Embryonic facial prominence (tissue), 1 donor: ENCODE measurements around the gene GADD45GIP1.
A peak's percentile ranks its signal among the peaks of the same experiment; 100 is the strongest.
"Not testable (repeated sequence)": the region's sequence is repeated elsewhere in the genome, so short reads cannot be mapped to it uniquely, and the experiment has no call there.

ENCODE experiments used
- DNase-seq: peaks from one replicate; pipeline ENCODE4 v3.0.0-alpha.2; 2016; ENCODE audit errors: extremely low spot score

The GADD45GIP1 gene

GRCh38 chr19:12957389-12957952 lies 448 bp upstream of the GADD45GIP1 start:
- DNase-seq, result not testable (repeated sequence)

GRCh38 chr19:12955996-12956395 lies 1.0 kb downstream of the GADD45GIP1 start:
- DNase-seq, result no peak

- DNase-seq, result not testable (repeated sequence)
Measured at GRCh38 chr19:12955575-12955974, 1.4 kb downstream of the GADD45GIP1 start.

GRCh38 chr19:12954612-12954962 lies 2.4 kb downstream of the GADD45GIP1 start:
- no peak for DNase-seq

- DNase-seq, result no peak
Measured at GRCh38 chr19:12953799-12954611, 3.0 kb downstream of the GADD45GIP1 start.

GRCh38 chr19:12953138-12953798 lies 3.8 kb downstream of the GADD45GIP1 start:
- no peak for DNase-seq

GRCh38 chr19:12952488-12953137 lies 4.4 kb downstream of the GADD45GIP1 start:
- no peak for DNase-seq

- not testable (repeated sequence) for DNase-seq
Measured at GRCh38 chr19:12952050-12952449, 5.0 kb downstream of the GADD45GIP1 start.

GRCh38 chr19:12949363-12950283 lies 7.4 kb downstream of the GADD45GIP1 start:
- DNase-seq, result no peak

GRCh38 chr19:12948612-12949362 lies 8.2 kb downstream of the GADD45GIP1 start:
- no peak for DNase-seq

- DNase-seq, result no peak
Measured at GRCh38 chr19:12947702-12948611, 9.1 kb downstream of the GADD45GIP1 start.

- DNase-seq, result no peak
Measured at GRCh38 chr19:12946731-12947496, 10.1 kb downstream of the GADD45GIP1 start.

GRCh38 chr19:12946092-12946721 lies 10.8 kb downstream of the GADD45GIP1 start:
- no peak for DNase-seq

- peak; percentile 94 for DNase-seq
Measured at GRCh38 chr19:12945479-12946091, 11.4 kb downstream of the GADD45GIP1 start, which contains the start of gene RAD23A. Gene RAD23A (plus strand): TSS chr19:12945862. CDS start chr19:12945949, 87 bp downstream.

- DNase-seq, result no peak
Measured at GRCh38 chr19:12944104-12944674, 12.8 kb downstream of the GADD45GIP1 start.

GRCh38 chr19:12943437-12944044 lies 13.5 kb downstream of the GADD45GIP1 start:
- DNase-seq, result no peak

- no peak for DNase-seq
Measured at GRCh38 chr19:12940897-12941296, 16.1 kb downstream of the GADD45GIP1 start.
